ENCODE measurements around the gene LDHD.

DNA sequence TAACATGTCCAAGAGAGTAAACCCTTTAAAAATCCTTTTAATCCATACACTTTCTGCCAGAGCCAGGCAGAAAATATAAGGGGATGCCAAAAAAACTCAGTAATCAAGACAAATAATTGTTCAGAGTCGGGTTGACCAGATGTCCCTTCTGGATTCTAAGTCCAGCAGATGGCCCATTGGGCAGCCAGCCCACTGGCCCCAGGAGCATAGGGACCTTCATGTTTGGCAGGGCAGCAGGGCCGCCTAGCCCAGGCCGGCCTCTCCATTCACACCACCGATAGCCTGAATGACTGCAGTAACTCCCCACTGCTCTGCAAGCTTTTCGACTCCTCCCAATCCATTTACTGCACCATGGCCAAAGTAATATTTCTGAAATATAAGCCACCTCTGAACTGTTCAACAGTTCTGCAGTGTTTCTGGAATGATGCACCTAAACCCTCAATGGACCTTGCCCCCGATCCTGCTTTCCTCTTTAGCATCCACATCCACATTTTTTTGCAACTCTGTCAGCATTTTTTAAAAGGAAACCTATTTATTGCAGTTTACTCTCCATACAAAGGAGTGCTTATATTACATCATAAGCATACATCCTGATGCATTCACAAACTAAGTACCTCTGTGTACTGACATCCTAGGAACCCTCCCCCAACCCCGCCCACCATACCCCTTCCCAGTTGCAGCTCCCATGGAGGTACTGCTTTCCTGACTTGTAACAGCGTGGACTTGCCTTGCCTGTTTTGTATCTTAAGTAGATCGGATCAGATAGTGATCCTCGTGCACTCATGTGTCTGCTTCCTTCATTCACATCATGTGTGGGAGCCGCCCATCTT, 46.4 kb downstream of the LDHD start:
- TF ChIP-seq, protein P1, sequence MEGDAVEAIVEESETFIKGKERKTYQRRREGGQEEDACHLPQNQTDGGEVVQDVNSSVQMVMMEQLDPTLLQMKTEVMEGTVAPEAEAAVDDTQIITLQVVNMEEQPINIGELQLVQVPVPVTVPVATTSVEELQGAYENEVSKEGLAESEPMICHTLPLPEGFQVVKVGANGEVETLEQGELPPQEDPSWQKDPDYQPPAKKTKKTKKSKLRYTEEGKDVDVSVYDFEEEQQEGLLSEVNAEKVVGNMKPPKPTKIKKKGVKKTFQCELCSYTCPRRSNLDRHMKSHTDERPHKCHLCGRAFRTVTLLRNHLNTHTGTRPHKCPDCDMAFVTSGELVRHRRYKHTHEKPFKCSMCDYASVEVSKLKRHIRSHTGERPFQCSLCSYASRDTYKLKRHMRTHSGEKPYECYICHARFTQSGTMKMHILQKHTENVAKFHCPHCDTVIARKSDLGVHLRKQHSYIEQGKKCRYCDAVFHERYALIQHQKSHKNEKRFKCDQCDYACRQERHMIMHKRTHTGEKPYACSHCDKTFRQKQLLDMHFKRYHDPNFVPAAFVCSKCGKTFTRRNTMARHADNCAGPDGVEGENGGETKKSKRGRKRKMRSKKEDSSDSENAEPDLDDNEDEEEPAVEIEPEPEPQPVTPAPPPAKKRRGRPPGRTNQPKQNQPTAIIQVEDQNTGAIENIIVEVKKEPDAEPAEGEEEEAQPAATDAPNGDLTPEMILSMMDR (IDR thresholded peaks at IDR 0.05): no peak
- TF ChIP-seq ZFX (IDR thresholded peaks at IDR 0.05; ENCODE audit: borderline replicate concordance): no peak

Measured in 22Rv1 (cell line).